ENCODE measurements around the gene AP5B1. TPM values are rescaled to one million over a fixed set of nuclear protein-coding genes. Genes with fewer than 3 reads are reported as not detected.

The AP5B1 gene
- total RNA-seq, 2 experiments from 2014 or later: 11.7 to 14.4 TPM

DNA sequence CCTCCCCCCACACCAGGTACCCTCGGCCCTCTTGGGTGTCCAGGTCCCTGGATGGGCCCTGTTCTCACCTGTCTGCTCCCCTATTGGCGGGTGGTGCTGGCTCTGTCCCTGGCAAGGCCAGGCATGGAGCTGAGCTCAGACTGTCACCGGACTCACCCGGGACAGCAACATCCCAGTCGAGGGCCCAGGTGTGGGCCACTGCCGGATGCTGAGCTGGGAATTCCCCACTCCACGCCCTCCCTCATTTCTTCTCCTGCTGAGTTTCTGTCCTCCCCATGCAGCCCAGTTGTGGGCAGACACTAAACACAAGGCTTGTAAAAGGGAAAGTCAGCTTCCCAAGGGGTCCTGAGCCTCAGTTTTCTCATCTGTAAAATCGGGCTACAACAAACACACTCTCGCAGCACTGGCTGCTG lies 2.0 kb upstream of the AP5B1 start:
- ATAC-seq: no peak
- Mint-ChIP-seq H3K4me1 (peaks cover 21% of the 10 kb centered on the region), H3K36me3 (ENCODE audit: low read depth) (peaks cover 3% of the 10 kb centered on the region), H3K27ac (no peak overlapping the region), H3K9me3 (ENCODE audit: low read depth) (no peaks in the 10 kb centered on the region), H3K4me3 (no peak overlapping the region), H3K27me3 (peaks cover 23% of the 10 kb centered on the region)
- DNase-seq: no peak
- intact Hi-C loops (cut with DNase I, micrococcal nuclease): no loop called here
- ChIA-PET POLR2A (no interaction called here), CTCF (interaction anchor here (0.5 to 6.0 kb wide), 9 partner anchors 10 to 249 kb away, joined by 3 to 74 read pairs (median 4); partner anchors contain the start of gene KAT5)

DNA sequence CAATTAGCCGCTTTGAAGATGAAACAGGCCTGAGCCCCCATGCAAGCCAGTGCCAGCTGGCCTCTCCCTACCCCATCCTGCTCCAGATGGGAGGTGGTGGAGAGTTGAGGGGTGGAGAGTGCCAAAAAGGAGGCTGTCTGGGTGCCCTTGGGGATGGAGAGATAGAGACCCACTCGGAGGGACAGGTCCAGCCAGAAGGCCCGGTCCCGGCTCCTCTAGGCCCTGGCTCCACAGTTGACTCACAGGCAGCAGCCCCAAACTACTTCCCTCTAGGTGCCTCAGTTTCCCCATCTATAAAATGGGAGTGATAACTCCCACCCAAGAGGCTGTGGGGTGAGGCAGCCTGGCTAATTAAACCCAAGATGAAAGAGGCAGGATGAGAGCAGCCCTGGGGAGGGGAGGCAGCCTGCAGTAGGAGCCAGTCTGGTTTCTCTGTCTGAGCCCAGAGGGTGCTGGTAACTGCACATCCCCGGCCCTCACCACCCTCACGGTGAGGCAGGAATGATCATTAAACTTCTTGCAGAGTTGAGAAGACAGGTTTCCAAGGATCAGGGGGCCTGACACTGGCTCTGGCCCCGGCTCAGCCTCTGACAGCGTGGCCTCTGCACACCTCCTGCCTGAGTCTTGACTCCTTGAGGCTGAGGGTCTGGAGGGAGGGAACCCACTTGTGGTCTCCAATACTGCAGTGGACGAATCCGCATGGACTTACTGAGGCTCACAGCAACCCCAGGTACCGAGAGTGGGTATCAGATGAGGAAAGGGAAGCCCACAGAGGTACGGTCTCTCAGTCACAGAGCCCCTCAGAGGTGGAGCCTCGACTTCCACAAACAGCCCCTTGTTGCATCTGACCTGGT lies 1.4 kb upstream of the AP5B1 start:
- intact Hi-C loops (cut with DNase I, micrococcal nuclease): loop anchor here in 1 of 2 experiments (2.0 kb wide), 2 partner anchors 119 to 271 kb away; partner anchors contain the start of genes RELA and SF3B2
- ChIA-PET CTCF (interaction anchor here (0.6 to 6.0 kb wide), 4 partner anchors 11 to 74 kb away, joined by 3 to 74 read pairs (median 12); no protein-coding TSS in a partner anchor), POLR2A (no interaction called here)
- Mint-ChIP-seq H3K4me1 (peaks cover 22% of the 10 kb centered on the region), H3K27me3 (peaks cover 22% of the 10 kb centered on the region), H3K36me3 (ENCODE audit: low read depth) (peaks cover 3% of the 10 kb centered on the region), H3K9me3 (ENCODE audit: low read depth) (no peaks in the 10 kb centered on the region), H3K27ac (no peak overlapping the region), H3K4me3 (peak overlapping the region; percentile 40)
- ATAC-seq (no peak), DNase-seq (peak; percentile 27)

DNA sequence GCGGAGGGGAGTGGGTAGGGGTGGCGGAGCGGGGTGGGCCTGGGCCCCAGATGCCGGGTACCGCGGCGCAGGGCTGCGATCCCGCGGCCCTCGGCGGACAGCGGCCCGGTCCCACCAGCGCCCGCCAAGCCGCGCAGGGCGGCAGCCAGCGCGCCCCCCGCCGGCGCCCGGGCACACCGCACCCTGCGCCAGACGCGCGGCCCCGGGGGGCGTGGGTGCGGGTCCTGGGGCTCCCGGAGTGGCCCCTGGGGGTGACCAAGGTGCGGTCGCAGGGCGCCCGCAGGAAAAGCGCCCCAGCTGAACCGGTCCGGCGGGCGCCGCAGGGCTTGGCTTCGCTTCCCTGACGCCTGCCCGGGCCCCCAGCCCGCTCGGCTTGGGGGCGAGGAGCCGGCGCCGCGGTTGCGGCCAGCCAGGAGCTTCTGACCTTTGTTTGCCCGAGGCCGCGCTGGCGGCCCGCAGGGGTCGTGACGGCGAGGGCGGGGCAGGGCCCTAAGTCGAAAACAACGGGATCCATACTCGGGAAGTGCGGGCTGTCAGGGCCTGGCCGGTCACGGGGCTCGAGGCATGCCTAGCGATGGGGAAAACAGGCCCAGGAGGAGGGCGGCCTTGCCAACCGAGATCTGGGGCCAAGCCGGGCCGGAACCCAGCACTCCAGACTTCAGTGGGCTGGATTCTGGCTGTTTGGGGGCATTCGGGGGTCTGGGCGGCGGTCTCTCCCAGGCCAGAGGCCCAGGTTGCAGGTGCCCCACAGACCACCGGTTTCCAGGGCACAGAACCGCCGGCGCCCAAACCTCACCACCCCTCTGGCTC lies 581 bp upstream of the AP5B1 start:
- ChIA-PET CTCF (interaction anchor here (1.1 to 6.0 kb wide), 7 partner anchors 9 to 69 kb away, joined by 5 to 74 read pairs (median 11); partner anchors contain the start of gene KAT5), POLR2A (interaction anchor here (0.7 to 2.0 kb wide), 2 partner anchors 36 to 79 kb away, joined by 3 to 6 read pairs; partner anchors contain the start of gene MUS81)
- Mint-ChIP-seq H3K9me3 (ENCODE audit: low read depth) (no peaks in the 10 kb centered on the region), H3K4me1 (peaks cover 29% of the 10 kb centered on the region), H3K27me3 (peaks cover 21% of the 10 kb centered on the region), H3K4me3 (peak overlapping the region; percentile 40), H3K27ac (no peak overlapping the region), H3K36me3 (ENCODE audit: low read depth) (peaks cover 3% of the 10 kb centered on the region)
- peak; percentile 43 for ATAC-seq
- no peak for DNase-seq
- intact Hi-C loops (cut with DNase I, micrococcal nuclease): loop anchor here in 1 of 2 experiments (2.0 kb wide), 2 partner anchors 119 to 271 kb away; partner anchors contain the start of genes RELA and SF3B2

DNA sequence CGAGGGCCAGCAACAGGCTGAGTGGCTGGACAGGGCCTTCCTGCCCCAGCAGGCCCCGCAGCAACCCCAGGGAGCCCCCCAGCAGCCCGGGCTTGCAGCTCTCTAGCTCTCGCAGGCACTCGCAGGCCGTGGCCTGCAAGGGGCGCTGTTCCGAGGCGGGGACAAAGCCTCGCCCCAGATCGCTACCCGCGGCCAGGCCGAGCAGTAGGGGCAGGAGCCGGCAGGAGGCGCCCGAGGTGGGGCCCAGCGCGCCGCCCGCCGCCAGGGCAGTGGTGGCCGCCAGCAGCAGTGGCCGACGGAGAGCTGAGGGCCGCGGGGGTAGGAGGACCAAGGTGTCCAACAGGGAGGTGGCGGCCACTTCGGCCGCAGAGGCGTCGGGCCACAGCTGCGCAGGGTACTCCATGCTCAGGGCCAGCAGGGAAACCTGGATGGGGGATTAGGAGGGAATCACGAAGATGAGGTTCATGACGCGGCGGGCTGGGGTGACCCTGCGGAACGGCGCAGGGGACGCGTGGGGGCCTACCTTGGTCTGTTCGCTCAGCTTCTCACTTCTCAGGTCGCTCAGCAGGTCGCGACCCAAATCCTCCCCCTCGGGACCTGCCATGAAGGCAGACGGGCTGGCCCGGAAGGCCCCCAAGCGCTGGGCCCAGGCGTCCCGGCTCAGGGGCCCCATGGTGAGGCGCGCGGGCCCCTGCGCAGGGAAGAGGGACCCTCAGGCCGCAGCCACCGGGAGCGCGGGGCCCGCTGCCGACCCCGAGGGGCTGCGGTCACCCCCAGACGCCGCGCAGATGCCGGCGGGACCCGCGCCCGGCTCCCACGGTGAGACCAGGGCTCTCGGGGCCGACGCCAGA lies 632 bp downstream of the AP5B1 start:
- H3K4me3 Mint-ChIP-seq: peak overlapping the region; percentile 87
- H3K27ac Mint-ChIP-seq: peak overlapping the region; percentile 83
- no peaks in the 10 kb centered on the region for H3K9me3 Mint-ChIP-seq (ENCODE audit: low read depth)
- ChIA-PET CTCF (interaction anchor here (0.5 to 6.0 kb wide), 51 partner anchors 9 to 509 kb away, joined by 3 to 74 read pairs (median 4); partner anchors contain the start of genes FIBP, KAT5, MUS81 and RNASEH2C), POLR2A (interaction anchor here (0.6 to 2.0 kb wide), 9 partner anchors 9 to 110 kb away, joined by 3 to 6 read pairs (median 3); partner anchors contain the start of genes CCDC85B, KAT5 and MUS81)
- peaks cover 11% of the 10 kb centered on the region for H3K27me3 Mint-ChIP-seq
- intact Hi-C loops (cut with DNase I, micrococcal nuclease): loop anchor here (1.0 to 2.0 kb wide), 12 partner anchors 38 to 273 kb away; partner anchors contain the start of genes BANF1 (in 1 of the 2), C11orf68 (in 1 of the 2), DRAP1 (in 1 of the 2) and EIF1AD (in 1 of the 2)
- H3K36me3 Mint-ChIP-seq (ENCODE audit: low read depth): peaks cover 3% of the 10 kb centered on the region
- ATAC-seq (peak; percentile 81), DNase-seq (peak; percentile 94)
- H3K4me1 Mint-ChIP-seq: peaks cover 28% of the 10 kb centered on the region

DNA sequence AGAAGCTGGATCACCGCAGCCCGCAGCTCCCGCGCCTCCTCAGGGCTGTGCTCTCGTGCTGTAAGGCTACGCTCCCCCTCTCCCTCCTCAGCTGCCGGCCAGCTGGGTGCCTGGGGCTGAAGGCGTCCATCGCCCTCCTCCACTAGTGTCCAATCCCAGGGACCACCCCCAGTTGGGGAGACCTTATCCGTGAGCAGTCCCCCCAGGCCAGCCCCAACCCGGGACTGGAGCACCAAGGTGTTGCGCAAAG lies 1.2 kb downstream of the AP5B1 start:
- H3K27ac Mint-ChIP-seq: no peak overlapping the region
- intact Hi-C loops (cut with DNase I, micrococcal nuclease): no loop called here
- H3K36me3 Mint-ChIP-seq (ENCODE audit: low read depth): peaks cover 3% of the 10 kb centered on the region
- POLR2A ChIA-PET: interaction anchor here (0.7 to 2.0 kb wide), 7 partner anchors 11 to 111 kb away, joined by 3 to 6 read pairs (median 4); partner anchors contain the start of genes CCDC85B, KAT5 and MUS81
- H3K9me3 Mint-ChIP-seq (ENCODE audit: low read depth): no peaks in the 10 kb centered on the region
- peak overlapping the region; percentile 87 for H3K4me3 Mint-ChIP-seq
- ATAC-seq: no peak
- peaks cover 7% of the 10 kb centered on the region for H3K27me3 Mint-ChIP-seq
- DNase-seq: no peak
- peaks cover 27% of the 10 kb centered on the region for H3K4me1 Mint-ChIP-seq
- CTCF ChIA-PET: interaction anchor here (0.6 to 6.0 kb wide), 44 partner anchors 9 to 509 kb away, joined by 3 to 74 read pairs (median 4); partner anchors contain the start of genes FIBP, KAT5, MUS81 and RNASEH2C

DNA sequence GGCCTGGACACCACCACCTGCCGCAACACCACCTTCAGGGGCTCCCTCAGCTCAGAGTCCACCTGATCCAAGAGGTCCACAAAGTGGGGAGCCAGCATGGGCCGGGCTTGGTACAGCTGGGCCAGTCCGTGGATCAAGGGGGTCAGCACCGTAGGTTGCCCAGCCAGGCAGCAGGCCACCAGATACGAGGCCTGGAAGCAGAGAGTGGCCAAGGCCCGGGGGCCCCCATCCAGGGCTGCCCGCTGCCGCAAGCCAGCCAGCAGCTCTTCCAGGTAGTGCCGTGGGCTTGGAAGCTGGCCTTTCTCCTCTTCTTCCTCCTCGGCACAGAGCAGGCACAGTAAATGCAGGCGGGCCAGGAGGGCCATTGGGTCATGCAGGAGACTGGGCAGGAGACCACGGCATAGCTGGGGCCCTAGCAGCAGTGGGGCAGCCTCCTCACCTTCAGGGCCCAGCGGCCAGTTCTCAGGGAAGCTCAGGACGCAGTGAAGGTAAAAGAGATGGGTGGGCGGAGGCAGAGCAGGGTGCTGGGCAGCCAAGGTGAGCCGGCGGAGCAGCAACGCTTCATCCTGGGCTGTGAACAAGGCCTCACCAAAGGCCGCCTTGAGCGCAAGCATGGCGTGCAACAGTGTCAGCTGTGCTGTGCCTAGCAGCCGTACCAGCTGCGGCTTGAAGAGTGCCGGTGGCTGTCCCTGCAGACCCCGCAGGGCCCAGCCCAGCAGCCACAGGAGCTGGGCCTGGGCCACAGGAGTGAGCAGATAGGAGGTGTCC lies 1.7 kb downstream of the AP5B1 start:
- H3K4me1 Mint-ChIP-seq: peaks cover 28% of the 10 kb centered on the region
- ChIA-PET POLR2A (interaction anchor here (0.7 to 2.0 kb wide), 7 partner anchors 11 to 111 kb away, joined by 3 to 6 read pairs (median 4); partner anchors contain the start of genes CCDC85B, KAT5 and MUS81), CTCF (interaction anchor here (0.6 to 6.0 kb wide), 41 partner anchors 8 to 510 kb away, joined by 3 to 74 read pairs (median 4); partner anchors contain the start of genes FIBP, KAT5, MUS81 and RNASEH2C)
- peak overlapping the region; percentile 87 for H3K4me3 Mint-ChIP-seq
- H3K27ac Mint-ChIP-seq: peak overlapping the region; percentile 47
- intact Hi-C loops (cut with DNase I, micrococcal nuclease): no loop called here
- peaks cover 3% of the 10 kb centered on the region for H3K27me3 Mint-ChIP-seq
- H3K9me3 Mint-ChIP-seq (ENCODE audit: low read depth): no peaks in the 10 kb centered on the region
- DNase-seq: no peak
- peaks cover 3% of the 10 kb centered on the region for H3K36me3 Mint-ChIP-seq (ENCODE audit: low read depth)
- no peak for ATAC-seq

DNA sequence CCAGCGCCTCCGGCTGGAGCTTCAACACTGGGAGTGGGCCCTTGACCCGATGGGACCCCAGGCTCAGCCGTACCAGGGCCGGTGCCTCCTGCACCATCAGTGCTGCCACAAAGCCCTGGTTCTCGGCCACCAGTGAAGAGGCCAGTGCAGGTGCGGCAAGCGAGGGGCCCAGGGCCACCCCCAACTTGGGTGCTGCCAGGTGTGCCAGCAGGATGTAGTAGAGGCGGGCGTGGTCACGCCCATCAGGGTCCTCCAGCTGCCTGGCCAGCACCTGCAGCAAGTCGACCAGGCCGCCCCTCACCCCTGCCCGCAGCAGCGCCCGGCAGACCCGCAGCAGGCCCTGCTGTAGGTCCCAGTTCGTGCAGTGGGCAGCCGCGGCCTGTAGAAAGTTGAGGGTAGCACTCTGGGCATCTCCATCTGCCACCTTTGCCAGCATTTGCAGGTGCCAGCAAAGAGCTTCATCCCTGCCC lies 2.3 kb downstream of the AP5B1 start:
- no peak overlapping the region for H3K4me3 Mint-ChIP-seq
- POLR2A ChIA-PET: no interaction called here

DNA sequence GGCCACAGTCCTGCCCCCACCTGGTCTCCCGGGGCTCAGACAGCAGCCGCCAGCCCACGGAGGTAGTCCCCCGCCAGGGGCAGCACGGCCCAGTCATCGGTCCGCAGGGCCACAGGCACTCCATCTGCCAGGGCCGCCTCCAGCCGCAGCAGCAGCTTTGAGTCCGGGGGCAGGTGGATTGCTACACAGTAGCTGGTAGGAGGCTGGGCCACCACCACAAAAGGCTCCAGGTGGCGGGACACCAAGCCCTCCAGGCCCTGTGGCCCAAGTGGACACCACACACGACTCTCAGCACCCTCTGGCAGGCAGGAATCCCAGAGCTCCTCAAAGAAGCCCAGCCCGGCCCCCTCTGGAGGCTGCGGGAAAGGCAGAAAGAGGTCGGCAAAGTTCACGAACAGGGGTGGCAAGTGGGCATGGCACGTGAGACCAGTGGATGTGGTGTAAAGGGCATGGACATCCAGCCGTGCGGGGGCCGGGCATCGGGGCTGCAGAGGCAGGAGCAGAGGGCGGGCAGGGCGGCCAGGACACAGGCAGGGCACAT lies 2.9 kb downstream of the AP5B1 start:
- peaks cover 29% of the 10 kb centered on the region for H3K4me1 Mint-ChIP-seq
- no peaks in the 10 kb centered on the region for H3K9me3 Mint-ChIP-seq (ENCODE audit: low read depth)
- peaks cover 3% of the 10 kb centered on the region for H3K36me3 Mint-ChIP-seq (ENCODE audit: low read depth)
- H3K27ac Mint-ChIP-seq: no peak overlapping the region
- intact Hi-C loops (cut with DNase I, micrococcal nuclease): no loop called here
- DNase-seq (no peak), ATAC-seq (no peak)
- H3K4me3 Mint-ChIP-seq: no peak overlapping the region
- ChIA-PET CTCF (interaction anchor here (0.7 to 0.9 kb wide), 2 partner anchors 12 to 55 kb away, joined by 3 to 5 read pairs; no protein-coding TSS in a partner anchor), POLR2A (interaction anchor here (0.6 kb wide), 1 partner anchor 211 kb away, joined by 3 read pairs; no protein-coding TSS in a partner anchor)
- H3K27me3 Mint-ChIP-seq: no peaks in the 10 kb centered on the region

More for the DNA sequence above, 2.3 kb downstream of the AP5B1 start:
- ATAC-seq (no peak), DNase-seq (no peak)
- Mint-ChIP-seq H3K27me3 (no peaks in the 10 kb centered on the region), H3K36me3 (ENCODE audit: low read depth) (peaks cover 3% of the 10 kb centered on the region), H3K27ac (no peak overlapping the region), H3K4me1 (peaks cover 31% of the 10 kb centered on the region), H3K9me3 (ENCODE audit: low read depth) (no peaks in the 10 kb centered on the region)
- intact Hi-C loops (cut with DNase I, micrococcal nuclease): no loop called here
- CTCF ChIA-PET: interaction anchor here (0.9 to 6.0 kb wide), 5 partner anchors 12 to 127 kb away, joined by 3 to 74 read pairs (median 4); no protein-coding TSS in a partner anchor

DNA sequence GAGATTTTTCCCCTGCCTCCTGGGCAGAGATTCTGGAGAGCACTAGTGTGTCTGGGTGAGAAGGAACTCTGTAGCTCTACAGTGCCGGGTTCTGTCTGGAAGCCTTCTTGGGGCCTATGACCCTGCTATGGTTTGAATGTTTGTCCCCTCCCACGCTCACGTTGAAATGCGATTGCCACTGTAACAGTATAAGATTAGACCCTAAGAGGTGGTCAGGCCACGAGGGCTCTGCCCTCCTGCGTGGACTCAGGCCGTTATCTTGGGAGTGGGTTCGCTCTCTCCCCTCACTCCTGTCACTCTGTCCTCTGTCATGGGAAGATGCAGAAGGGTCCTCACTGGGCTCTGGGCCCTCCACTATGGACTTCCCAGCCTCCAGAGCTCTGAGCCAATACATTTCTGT lies 3.5 kb downstream of the AP5B1 start:
- ATAC-seq (no peak), DNase-seq (no peak)
- Mint-ChIP-seq H3K27me3 (no peaks in the 10 kb centered on the region), H3K36me3 (ENCODE audit: low read depth) (peaks cover 3% of the 10 kb centered on the region), H3K4me1 (peaks cover 27% of the 10 kb centered on the region), H3K27ac (no peak overlapping the region), H3K9me3 (ENCODE audit: low read depth) (no peaks in the 10 kb centered on the region), H3K4me3 (no peak overlapping the region)
- ChIA-PET CTCF (interaction anchor here (0.7 to 1.5 kb wide), 4 partner anchors 13 to 83 kb away, joined by 3 to 7 read pairs (median 6); partner anchors contain the start of gene MUS81), POLR2A (no interaction called here)
- intact Hi-C loops (cut with DNase I, micrococcal nuclease): no loop called here
